Psoas muscle (tissue), 8 donors: ENCODE data around the gene ACVR1. TPM values are rescaled to one million over a fixed set of nuclear protein-coding genes. Genes with fewer than 3 reads are reported as not detected.

Source experiments
- ATAC-seq, 4 donors: fragments of 200-7000 bp; cut with Tn5 transposase; one replicate each; pipeline ENCODE4 v1.9.1; 2020; ENCODE audit warnings: moderate library complexity in 3 of 4, mild to moderate bottlenecking in 2 of 4
- DNase-seq, 2 donors: peaks; one replicate each; pipeline ENCODE4 v3.0.0-alpha.2; 2020
- H3K27ac ChIP-seq: fragments of 200-600 bp; one replicate; pipeline ENCODE4 v1.8.0; 2022
- H3K27me3 ChIP-seq, 3 donors: fragments of 200-600 bp in 1 of 3; one replicate each; pipeline versions ENCODE4 v1.6.1 to v1.8.0; 2013 to 2022; ENCODE audit warnings: low read length in 2 of 3, mild to moderate bottlenecking in 2 of 3, moderate library complexity in 1 of 3; ENCODE audit not compliant: insufficient read depth in 3 of 3
- H3K36me3 ChIP-seq, 2 donors: fragments of 200-600 bp in 1 of 2; one replicate each; pipeline versions ENCODE4 v1.6.1 to v1.8.0; 2013 to 2022; ENCODE audit warnings: low read depth in 1 of 2, mild to moderate bottlenecking in 1 of 2, moderate library complexity in 1 of 2; ENCODE audit not compliant: insufficient read depth in 1 of 2
- H3K4me1 ChIP-seq: fragments of 200-600 bp; one replicate; pipeline ENCODE4 v1.8.0; 2022
- H3K4me3 ChIP-seq: fragments of 200-600 bp; one replicate; pipeline ENCODE4 v1.8.0; 2022; ENCODE audit warnings: mild to moderate bottlenecking
- H3K9me3 ChIP-seq: fragments of 200-600 bp; one replicate; pipeline ENCODE4 v1.8.0; 2022
- WGBS, 3 donors: extraction: QIAGEN DNeasy Blood & Tissue Kit; methylation state at CpG; one replicate each; pipeline versions ENCODE4 v1.1.6 to v1.1.7; 2013; 5-methylcytosine and 5-hydroxymethylcytosine counted together
- intact Hi-C, 2 donors: fragments of 100-400 bp; cut with DNase I; formaldehyde crosslinking; loops; one replicate each; pipeline versions ENCODE4 v1.11.0 to v1.14.2; 2022
- polyA plus RNA-seq, 3 donors: library from polyadenylated mRNA; stranded (reverse); fragments of 200-250 nt; gene quantifications; one replicate each; pipeline ENCODE4 v1.2.3, GENCODE V29; 2013
- total RNA-seq, 4 donors: library from RNA; stranded (reverse); fragmentation: NEBNext Ultra II Directional in 2 of 4; extraction: Animal tissue kit (Norgen Biotek cat#: 25700) in 2 of 4; gene quantifications; one replicate each; pipeline versions ENCODE4 v1.2.1 to v1.2.4, GENCODE V29; 2021 to 2023
- TF ChIP-seq, protein P1 (sequence below): fragments of 200-600 bp; IDR thresholded peaks from one replicate; pipeline ENCODE4 v1.8.0; 2022; ENCODE audit warnings: antibody characterized with exemption
- donor health status: healthy with polysubstance abuse.
- donor health status: DM: no; HTN: no; CAD: no; lungs with moderate emphysema.
- donor health status: Bipolar disorder and iron deficiency.
- donor health status: healthy.
- donor health status: DM: yes; HTN: yes; CAD: no.
- donor health status: DM: no; HTN: no; CAD: no.
- donor health status: DM: no; HTN: no; CAD: no.
- donor health status: DM: yes; HTN: yes; CAD: no.

ACVR1 gene
- total and polyA plus RNA-seq, 7 donors: 9.5 to 28.0 (median 24.1) TPM

DNA sequence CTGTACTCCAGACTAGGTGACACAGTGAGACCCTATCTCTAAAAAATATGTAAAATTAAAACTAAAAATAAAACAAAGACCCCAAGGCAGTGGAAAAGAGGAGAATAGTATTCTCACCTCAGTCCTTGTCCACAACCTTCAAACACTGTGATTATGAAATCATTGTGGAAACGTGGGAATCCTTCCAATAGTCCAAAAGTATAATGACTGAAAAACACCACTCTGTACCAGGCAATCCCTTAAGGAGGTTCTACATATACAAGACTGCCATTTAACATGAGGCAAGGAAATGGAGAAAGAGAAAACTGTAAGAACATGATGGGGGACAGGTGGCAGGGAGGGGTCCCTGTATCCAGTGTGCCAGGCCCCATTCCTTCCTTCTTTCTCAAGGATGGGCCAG lies 66.1 kb downstream of the ACVR1 start:
- no peaks in the 10 kb centered on the region for H3K27me3 ChIP-seq
- no peaks in the 10 kb centered on the region for H3K9me3 ChIP-seq
- peaks cover 0 to 4% of the 10 kb centered on the region in 2 donors for H3K36me3 ChIP-seq
- H3K4me1 ChIP-seq: peaks cover 47% of the 10 kb centered on the region
- peak overlapping the region; percentile 76 for H3K27ac ChIP-seq
- peak in 1 of 4 donors; percentile 12 for ATAC-seq
- no peak for DNase-seq
- H3K4me3 ChIP-seq: no peak overlapping the region
- intact Hi-C loops: no loop called here
- TF ChIP-seq, protein P1, sequence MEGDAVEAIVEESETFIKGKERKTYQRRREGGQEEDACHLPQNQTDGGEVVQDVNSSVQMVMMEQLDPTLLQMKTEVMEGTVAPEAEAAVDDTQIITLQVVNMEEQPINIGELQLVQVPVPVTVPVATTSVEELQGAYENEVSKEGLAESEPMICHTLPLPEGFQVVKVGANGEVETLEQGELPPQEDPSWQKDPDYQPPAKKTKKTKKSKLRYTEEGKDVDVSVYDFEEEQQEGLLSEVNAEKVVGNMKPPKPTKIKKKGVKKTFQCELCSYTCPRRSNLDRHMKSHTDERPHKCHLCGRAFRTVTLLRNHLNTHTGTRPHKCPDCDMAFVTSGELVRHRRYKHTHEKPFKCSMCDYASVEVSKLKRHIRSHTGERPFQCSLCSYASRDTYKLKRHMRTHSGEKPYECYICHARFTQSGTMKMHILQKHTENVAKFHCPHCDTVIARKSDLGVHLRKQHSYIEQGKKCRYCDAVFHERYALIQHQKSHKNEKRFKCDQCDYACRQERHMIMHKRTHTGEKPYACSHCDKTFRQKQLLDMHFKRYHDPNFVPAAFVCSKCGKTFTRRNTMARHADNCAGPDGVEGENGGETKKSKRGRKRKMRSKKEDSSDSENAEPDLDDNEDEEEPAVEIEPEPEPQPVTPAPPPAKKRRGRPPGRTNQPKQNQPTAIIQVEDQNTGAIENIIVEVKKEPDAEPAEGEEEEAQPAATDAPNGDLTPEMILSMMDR: no peak
- 17 to 42% (median 23%) methylated on average over 1 of the region's 1 CpG for WGBS, 3 donors

DNA sequence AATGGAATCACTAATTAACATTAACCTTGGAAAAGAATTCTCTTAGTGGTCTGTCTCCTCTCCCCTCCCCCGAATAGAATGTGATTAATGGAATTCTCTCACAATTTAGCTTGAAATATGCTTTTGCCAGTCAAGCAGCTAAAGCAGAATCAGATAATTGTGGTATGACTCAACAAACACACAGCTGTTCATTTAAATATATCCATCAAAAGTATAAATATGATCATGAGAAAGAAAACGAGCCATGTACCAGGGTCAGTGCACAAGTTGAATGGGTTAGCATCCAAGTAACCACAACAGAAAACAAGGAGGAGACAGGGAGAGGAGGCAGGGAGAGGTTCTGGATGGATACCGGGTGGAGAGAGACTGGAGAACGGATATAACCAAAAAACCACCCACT lies 66.9 kb downstream of the ACVR1 start:
- peak; percentile 47 to 69 (median 51) for ATAC-seq
- no peaks in the 10 kb centered on the region for H3K9me3 ChIP-seq
- H3K4me3 ChIP-seq: no peak overlapping the region
- 28 to 54% (median 30%) methylated on average over 4 of the region's 4 CpGs for WGBS, 3 donors
- no peak for DNase-seq
- peaks cover 54% of the 10 kb centered on the region for H3K4me1 ChIP-seq
- intact Hi-C loops: no loop called here
- no peaks in the 10 kb centered on the region for H3K36me3 ChIP-seq
- H3K27me3 ChIP-seq: no peaks in the 10 kb centered on the region
- TF ChIP-seq, protein P1: no peak
- H3K27ac ChIP-seq: peak overlapping the region; percentile 76

DNA sequence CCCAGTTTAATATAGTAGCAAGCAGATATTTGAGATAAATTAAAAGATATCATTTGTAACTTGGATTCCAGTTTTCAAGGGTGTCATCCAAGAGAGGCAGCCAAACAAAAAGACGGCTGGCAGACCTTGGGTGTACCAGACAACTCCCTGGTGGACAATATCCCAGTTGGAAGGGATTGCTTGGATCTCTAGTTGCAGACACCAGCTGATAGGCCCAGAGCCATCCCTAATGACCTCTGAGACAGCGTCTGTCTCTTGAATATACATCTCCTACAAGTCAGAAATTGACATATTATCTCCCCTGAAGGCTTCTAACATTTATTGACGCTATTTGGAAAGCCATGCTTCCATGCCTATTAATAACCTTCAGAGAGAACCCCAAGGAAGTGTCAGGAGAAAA lies 67.7 kb downstream of the ACVR1 start:
- Histone ChIP-seq H3K27me3 (no peaks in the 10 kb centered on the region), H3K9me3 (no peaks in the 10 kb centered on the region), H3K4me3 (no peak overlapping the region), H3K27ac (peak overlapping the region; percentile 76), H3K36me3 (no peaks in the 10 kb centered on the region), H3K4me1 (peaks cover 60% of the 10 kb centered on the region)
- 17 to 30% (median 22%) methylated on average over 3 of the region's 3 CpGs for WGBS, 3 donors
- intact Hi-C loops: no loop called here
- TF ChIP-seq, protein P1: no peak
- DNase-seq (no peak), ATAC-seq (peak; percentile 73 to 90 (median 85))

DNA sequence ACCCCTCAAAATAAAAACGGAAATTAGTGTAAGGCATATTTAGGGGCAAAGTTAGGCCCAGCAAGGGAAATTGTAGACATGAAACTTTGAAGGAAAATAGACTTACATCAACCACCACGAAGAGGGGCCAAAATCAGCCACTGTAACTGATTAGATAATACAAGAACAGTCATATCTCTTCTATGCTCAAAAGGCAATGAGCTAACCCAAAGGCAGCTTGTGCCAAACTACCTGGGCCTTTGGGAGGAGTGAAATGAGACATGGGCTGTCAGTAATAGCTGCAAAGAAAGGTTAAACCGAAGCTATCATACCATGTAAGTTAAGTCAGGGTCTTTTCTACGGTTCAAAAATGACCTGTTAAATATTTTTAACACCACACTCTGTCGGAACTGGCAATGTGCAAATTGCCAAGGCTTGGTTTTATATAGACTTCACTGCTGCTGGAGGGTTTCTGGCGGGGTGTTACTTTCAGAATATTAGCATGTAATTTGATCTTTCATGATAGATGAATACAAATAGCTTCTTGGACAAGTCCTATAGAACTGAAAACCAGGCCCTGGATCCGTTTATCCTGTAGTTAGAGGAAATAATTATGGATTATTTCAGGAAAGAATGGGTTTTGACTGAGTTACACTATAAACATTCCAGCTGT lies 69.6 kb downstream of the ACVR1 start:
- no peaks in the 10 kb centered on the region for H3K9me3 ChIP-seq
- no peaks in the 10 kb centered on the region for H3K27me3 ChIP-seq
- intact Hi-C loops: no loop called here
- 41 to 62% (median 42%) methylated on average over 7 of the region's 7 CpGs for WGBS, 3 donors
- TF ChIP-seq, protein P1: no peak
- H3K4me1 ChIP-seq: peaks cover 65% of the 10 kb centered on the region
- ATAC-seq (no peak), DNase-seq (no peak)
- no peaks in the 10 kb centered on the region for H3K36me3 ChIP-seq
- no peak overlapping the region for H3K4me3 ChIP-seq
- H3K27ac ChIP-seq: peak overlapping the region; percentile 10

DNA sequence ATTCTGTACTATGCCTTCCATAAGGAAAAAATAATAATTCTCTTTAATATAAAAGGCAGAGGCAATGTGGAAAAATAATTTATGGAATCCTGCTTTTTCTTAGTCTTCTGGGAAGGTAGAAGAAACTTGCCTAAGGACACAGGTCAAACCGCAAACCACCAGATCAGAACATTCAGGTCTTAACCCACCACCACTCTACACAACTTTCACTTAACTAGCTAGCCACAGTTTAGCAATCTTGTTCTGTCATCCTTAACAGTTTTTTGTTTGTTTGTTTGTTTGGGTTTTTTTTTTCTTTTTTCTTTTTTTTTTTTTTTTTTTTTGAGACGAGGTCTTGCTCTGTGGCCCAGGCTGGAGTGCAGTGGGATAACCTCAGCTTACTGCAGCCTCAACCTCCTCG lies 70.6 kb downstream of the ACVR1 start:
- ATAC-seq: no peak
- intact Hi-C loops: no loop called here
- TF ChIP-seq, protein P1: no peak
- no peak overlapping the region for H3K4me3 ChIP-seq
- H3K27me3 ChIP-seq: no peaks in the 10 kb centered on the region
- no peak for DNase-seq
- H3K9me3 ChIP-seq: no peaks in the 10 kb centered on the region
- WGBS, 3 donors: 95 to 100% (median 95%) methylated on average over 3 of the region's 3 CpGs
- no peaks in the 10 kb centered on the region for H3K36me3 ChIP-seq
- peak overlapping the region; percentile 10 for H3K27ac ChIP-seq
- H3K4me1 ChIP-seq: peaks cover 63% of the 10 kb centered on the region
